ENCODE results near the gene SNORC.

DNA sequence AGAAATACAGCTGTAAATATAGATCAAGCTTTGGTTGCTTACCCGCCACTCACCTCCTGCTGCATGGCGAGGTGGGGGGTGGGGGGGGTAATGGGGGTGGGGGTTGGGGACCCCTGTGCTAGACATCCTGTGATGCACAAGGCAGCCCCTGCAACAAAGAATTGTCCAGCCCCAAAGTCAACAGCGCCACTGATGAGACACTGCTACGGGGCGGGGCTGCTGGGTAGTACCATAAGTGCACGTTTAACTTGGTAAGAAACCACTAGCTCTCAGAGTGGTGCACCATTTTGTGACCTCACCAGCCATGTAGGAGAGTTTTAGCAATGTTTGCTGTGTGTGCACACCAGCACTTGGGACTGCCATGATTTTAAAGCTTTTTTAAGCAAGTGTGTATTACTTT, 40.3 kb downstream of the SNORC start:
- TF ChIP-seq, protein P1, sequence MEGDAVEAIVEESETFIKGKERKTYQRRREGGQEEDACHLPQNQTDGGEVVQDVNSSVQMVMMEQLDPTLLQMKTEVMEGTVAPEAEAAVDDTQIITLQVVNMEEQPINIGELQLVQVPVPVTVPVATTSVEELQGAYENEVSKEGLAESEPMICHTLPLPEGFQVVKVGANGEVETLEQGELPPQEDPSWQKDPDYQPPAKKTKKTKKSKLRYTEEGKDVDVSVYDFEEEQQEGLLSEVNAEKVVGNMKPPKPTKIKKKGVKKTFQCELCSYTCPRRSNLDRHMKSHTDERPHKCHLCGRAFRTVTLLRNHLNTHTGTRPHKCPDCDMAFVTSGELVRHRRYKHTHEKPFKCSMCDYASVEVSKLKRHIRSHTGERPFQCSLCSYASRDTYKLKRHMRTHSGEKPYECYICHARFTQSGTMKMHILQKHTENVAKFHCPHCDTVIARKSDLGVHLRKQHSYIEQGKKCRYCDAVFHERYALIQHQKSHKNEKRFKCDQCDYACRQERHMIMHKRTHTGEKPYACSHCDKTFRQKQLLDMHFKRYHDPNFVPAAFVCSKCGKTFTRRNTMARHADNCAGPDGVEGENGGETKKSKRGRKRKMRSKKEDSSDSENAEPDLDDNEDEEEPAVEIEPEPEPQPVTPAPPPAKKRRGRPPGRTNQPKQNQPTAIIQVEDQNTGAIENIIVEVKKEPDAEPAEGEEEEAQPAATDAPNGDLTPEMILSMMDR (IDR thresholded peaks at IDR 0.05): no peak
- TF ChIP-seq POLR2A (IDR thresholded peaks at IDR 0.05): no peak

Measured in adrenal gland (tissue), 5 donors.